IPS-11a (cell line): ENCODE measurements around the gene UBE2F.

Source experiments
- H3K4me3 ChIP-seq: one replicate; pipeline ENCODE4 v1.5.1; 2013; ENCODE audit warnings: low read depth, low read length, control low read depth

Gene UBE2F

GRCh38 chr2:237966565-237967462 is at the start of gene UBE2F:
UBE2F (plus strand) TSS chr2:237967014; CDS start chr2:237973108, 6,094 bp downstream.
- H3K4me3 ChIP-seq: peak within 1 kb of the TSS; percentile 78

DNA sequence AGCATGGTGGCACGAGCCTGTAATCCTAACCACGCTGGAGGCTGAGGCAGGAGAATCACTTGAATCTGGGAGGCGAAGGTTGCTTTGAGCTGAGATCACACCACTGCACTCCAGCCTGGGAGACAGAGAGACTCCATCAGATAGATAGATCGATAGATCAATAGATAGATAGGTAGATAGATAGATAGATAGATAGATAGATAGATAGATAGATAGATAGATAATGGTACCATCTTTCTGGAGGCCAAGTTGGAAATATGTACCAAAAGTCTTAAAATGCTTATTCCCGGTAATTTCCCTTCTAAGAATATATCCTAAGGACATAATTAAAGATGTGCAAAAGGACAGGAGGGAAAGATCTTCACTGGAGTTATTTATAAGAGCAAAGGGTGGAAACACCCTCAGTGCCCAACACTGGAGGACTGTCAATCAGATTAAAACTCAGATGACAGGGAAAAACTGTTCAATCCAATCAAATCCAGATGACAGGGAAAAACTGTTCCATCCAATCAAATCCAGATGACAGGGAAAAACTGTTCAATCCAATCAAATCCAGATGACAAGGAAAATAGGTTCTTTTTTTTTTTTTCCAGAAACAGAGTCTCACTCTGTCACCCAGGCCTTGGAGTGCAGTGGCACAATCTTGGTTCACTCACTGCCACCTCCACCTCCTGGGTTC is 49.0 kb upstream of the UBE2F start:
- H3K4me3 ChIP-seq: no peak overlapping the region

DNA sequence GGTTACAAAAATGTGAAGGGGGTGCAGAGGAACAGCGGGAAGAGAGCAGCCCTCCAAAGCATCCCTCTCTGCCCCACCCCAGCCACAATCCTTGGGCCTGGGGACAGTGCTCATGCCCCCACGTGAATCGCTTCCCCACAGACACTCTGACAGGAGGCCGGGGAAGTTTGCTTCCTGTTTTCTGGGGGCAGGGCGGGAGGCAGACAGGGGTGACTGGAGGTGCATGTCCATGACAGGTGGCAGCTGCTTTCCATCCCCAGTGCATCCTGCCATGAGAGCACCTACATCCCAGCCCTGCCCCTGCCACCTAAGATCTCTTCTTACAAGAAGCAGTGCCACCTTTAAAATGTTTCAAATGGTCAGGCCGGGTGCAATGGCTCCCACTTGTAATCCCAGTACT is 47.2 kb upstream of the UBE2F start:
- no peak overlapping the region for H3K4me3 ChIP-seq

DNA sequence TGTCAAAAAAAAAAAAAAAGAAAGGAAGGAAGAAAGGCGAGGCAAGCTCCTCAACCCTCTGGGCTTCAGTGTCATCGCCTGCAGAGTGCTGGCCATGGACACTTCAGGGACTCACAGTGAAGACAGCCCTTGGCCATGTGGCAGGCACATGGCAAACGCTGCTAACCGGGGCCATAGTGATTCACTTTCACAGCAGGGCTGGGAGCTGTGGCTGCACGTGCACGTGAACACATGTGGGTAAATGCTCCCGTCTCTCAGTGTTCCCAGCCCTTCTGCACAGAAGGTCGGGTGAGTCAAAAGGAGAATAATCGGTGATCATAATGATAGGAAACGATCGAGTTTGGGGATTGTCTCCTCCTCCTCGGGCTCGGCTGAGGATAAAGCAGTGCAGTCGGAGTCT is 46.1 kb upstream of the UBE2F start:
- no peak overlapping the region for H3K4me3 ChIP-seq

GRCh38 chr2:237921967-237922492 is 44.8 kb upstream of the UBE2F start:
- H3K4me3 ChIP-seq: no peak overlapping the region

DNA sequence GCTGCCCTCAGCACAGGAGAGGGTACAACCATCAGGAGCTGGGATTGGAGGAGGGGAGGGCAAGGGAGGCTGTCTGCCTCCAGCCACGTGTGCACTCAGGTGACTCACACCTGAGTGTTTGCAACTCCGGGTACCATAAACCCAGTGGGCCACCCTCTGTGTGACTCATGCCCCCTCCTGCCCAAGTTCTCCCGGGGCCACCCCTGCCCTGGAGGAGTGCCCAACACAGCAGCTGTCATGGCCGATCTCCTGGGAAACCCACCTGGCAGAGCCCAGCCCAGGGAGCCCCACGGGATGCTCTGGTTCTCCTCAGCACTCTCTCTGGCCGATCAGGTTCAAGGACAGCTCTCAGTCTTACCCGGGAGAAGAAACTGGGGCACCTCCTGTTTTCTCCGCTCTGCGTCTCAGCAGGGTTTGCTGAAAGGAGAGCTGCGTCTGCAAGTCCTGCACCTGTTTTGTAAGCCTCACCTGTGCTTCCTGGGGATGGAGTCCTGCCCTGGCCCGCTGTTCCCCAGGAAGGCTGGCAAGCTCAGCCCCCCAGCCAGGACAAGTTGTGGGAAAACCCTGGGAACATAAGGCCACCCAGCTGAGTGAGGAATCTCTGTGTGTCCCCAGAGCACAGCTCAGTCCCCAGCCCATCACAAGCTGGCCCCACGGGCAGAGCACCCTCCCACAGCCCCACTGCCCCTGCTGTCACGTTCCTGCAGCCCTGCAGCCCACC is 44.0 kb upstream of the UBE2F start:
- H3K4me3 ChIP-seq: no peak overlapping the region

GRCh38 chr2:237923481-237924163 is 43.2 kb upstream of the UBE2F start:
- no peak overlapping the region for H3K4me3 ChIP-seq

DNA sequence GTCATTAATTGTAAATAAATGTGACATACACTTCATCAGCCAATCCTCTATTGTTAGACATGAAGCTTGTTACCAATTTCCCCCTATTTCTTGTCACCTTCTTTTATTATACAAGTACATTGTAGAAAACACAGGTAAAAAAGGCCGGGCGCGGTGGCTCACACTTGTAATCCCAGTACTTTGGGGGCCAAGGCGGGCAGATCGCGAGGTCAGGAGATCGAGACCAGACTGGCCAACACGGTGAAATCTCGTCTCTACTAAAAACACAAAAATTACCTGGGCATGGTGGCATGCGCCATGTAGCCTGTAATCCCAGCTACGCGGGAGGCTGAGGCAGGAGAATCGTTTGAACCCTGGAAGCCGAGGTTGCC is 42.7 kb upstream of the UBE2F start:
- no peak overlapping the region for H3K4me3 ChIP-seq

- H3K4me3 ChIP-seq: no peak overlapping the region
Observed at GRCh38 chr2:237927135-237927534, 39.7 kb upstream of the UBE2F start.

GRCh38 chr2:237927986-237928385 is 38.8 kb upstream of the UBE2F start:
- no peak overlapping the region for H3K4me3 ChIP-seq

DNA sequence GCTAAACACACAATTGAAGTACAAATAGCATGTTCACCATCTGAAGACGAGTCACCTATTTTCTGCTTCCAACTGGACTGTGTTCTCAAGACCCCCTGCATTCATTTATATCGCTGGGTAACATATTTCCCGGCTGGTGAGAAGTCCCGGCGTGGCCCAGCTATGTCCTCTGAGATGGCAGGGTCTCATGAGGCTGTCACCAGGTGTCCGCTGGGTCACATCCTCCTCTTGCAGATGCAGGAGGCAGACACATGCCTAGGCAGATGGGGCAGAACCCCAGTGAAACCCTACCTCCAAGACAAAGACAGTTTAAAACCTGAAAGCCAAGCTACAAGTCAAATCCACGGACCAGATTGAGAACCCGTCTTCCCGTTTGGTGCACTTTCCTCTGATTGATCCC is 36.8 kb upstream of the UBE2F start:
- H3K4me3 ChIP-seq: no peak overlapping the region

DNA sequence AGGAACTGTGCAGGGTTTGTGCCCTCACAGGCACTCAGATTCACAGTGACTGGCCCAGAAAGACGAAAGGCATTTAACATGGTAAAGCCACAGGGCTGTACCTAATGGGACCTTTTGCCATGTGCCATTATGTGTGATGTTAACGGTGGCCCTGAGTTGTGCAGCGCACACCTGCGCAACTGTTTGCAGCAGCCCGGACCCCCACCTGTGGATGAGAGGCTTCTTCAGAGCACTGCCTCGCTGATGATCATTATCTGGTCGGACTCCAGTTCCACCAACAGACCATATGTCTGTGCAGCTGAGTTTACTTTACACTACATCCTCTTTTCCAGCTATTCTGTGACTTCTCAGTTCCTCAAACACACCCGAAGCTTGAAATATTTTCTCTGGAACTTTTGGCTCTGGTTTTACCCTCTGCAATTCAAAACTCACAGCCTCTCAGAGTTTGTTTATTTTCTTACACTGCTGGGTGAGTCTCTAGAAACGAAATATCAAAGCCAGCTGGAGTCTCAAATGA is 35.6 kb upstream of the UBE2F start:
- H3K4me3 ChIP-seq: no peak overlapping the region

- no peak overlapping the region for H3K4me3 ChIP-seq
Observed at GRCh38 chr2:237932731-237933131, 34.1 kb upstream of the UBE2F start.

DNA sequence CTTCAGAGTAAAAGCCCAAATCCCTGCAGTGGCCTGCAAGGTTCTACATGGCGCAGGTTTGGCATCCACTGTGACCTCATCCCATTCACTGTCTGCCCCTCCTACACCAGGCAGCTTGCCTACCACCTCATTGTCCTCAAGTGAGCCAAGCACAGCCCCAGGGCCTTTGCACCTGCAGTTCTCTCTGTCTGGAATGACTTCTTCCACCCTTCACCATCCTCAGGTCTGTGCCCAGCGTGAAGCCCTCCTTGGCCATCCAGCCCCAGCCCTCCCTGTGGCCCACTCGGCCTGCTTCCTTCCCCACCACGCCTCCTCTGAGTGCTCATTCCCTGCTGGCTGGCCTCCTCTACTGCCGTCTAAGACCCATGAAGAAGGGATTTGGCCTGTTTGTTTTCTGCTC is 32.6 kb upstream of the UBE2F start:
- no peak overlapping the region for H3K4me3 ChIP-seq

DNA sequence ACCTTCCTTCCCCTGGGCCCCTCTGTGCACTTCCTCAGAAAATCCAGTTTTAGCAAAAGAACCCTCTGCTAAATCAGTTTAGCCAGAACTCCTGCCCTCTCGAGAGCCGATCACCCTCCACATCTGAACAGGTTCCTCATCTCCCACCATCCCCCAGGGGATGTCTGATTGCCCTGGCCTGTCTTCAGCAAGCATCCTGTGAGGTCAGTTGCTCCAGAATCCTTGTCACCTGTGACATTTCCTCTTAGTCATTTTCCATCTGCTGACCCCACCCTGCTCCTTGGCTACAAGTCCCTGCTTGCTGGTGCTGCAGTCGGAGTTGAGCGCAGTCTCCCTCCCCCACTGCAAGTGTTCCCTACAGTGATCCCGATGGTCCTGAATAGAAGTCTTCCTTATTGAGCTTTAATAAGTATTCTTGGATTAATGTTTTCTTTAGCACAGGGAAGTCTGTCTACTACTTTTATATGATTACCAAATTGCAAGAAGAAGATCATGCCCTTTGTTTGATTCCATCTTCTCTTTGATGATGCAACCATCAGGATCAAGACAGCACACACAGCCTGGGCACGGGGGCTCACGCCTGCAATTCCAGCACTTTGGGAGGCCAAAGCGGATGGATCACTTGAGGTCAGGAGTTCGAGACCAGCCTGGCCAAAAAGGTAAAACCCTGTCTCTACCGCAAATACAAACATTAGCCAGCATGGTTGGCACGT is 30.9 kb upstream of the UBE2F start:
- H3K4me3 ChIP-seq: no peak overlapping the region

DNA sequence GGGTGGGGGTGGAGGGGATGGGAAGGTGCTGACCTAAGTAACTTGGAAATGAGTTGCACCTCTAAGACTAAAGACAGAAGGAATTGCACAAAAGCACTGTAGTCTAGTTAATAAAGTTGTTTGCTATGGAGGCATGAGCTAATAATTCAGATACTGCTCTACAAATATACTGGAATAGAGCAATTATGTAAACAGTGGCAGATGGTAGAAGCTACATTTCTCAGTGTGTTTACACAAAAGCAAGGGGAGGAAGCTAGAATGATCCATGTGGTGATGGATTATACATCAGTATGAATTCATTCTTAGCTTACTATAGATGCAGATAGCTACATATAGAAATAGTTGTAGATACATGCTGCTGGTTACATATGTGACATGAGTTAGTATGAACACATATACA is 27.6 kb upstream of the UBE2F start:
- H3K4me3 ChIP-seq: no peak overlapping the region

GRCh38 chr2:237940828-237941227 is 26.0 kb upstream of the UBE2F start:
- H3K4me3 ChIP-seq: no peak overlapping the region

GRCh38 chr2:237941239-237941638 is 25.6 kb upstream of the UBE2F start:
- H3K4me3 ChIP-seq: no peak overlapping the region

GRCh38 chr2:237942513-237942899 is 24.3 kb upstream of the UBE2F start:
- H3K4me3 ChIP-seq: no peak overlapping the region
